Uterus (tissue), 2 donors: ENCODE measurements around the gene B9D2.

Experiments used
- POLR2A ChIP-seq, 2 donors: fragments of 450-650 bp; IDR thresholded peaks; one replicate each; pipeline ENCODE4 v1.6.1; 2016; ENCODE audit warnings: antibody characterized with exemption in 2 of 2, mild to moderate bottlenecking in 1 of 2, moderate library complexity in 1 of 2
- TF ChIP-seq, protein P1 (sequence below), 4 experiments: fragments of 200-600 bp in 2 of 4; fragments of 450-650 bp in 2 of 4; sonication (generic) in 2 of 4; IDR thresholded peaks; one replicate each; pipeline ENCODE4 v1.5.1; 2016 to 2019; ENCODE audit warnings: antibody characterized with exemption in 4 of 4, mild to moderate bottlenecking in 2 of 4, moderate library complexity in 1 of 4

DNA sequence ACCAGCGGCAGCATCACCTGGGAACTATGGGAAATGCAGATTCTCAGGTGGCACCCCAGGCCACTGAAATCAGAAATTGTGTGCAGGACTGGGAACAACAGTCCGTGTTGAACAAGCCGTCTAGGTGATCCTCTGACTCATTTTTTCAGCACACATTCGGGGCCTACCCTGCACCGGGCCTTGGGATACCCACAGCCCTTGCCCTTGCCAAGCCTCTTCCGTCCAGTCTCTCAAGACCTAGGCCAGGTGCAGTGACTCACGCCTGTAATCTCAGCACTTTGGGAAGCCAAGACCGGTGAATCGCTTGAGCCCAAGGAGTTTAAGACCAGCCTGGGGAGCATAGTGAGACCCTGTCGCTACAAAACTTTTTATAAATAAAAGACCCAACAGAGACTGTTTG, 28.5 kb downstream of the B9D2 start:
- TF ChIP-seq, protein P1, sequence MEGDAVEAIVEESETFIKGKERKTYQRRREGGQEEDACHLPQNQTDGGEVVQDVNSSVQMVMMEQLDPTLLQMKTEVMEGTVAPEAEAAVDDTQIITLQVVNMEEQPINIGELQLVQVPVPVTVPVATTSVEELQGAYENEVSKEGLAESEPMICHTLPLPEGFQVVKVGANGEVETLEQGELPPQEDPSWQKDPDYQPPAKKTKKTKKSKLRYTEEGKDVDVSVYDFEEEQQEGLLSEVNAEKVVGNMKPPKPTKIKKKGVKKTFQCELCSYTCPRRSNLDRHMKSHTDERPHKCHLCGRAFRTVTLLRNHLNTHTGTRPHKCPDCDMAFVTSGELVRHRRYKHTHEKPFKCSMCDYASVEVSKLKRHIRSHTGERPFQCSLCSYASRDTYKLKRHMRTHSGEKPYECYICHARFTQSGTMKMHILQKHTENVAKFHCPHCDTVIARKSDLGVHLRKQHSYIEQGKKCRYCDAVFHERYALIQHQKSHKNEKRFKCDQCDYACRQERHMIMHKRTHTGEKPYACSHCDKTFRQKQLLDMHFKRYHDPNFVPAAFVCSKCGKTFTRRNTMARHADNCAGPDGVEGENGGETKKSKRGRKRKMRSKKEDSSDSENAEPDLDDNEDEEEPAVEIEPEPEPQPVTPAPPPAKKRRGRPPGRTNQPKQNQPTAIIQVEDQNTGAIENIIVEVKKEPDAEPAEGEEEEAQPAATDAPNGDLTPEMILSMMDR (IDR thresholded peaks at IDR 0.05) = no peak
- TF ChIP-seq POLR2A (IDR thresholded peaks at IDR 0.05) = no peak
